IPS DF 4.7 (cell line): Measurements from ENCODE around the gene NKX1-1.

Experiments
- DNase-seq: peaks from one replicate; pipeline ENCODE4 v3.0.0-alpha.2; 2013; ENCODE audit warnings: low spot score; ENCODE audit errors: extremely low read depth

NKX1-1 gene

GRCh38 chr4:1361431-1361830 lies 44.8 kb downstream of the NKX1-1 start:
- no peak for DNase-seq

- DNase-seq: no peak
Measured at GRCh38 chr4:1360423-1361283, 45.6 kb downstream of the NKX1-1 start.

- no peak for DNase-seq
Measured at GRCh38 chr4:1359976-1360375, 46.3 kb downstream of the NKX1-1 start.

- DNase-seq: no peak
Measured at GRCh38 chr4:1359144-1359501, 47.1 kb downstream of the NKX1-1 start.

- no peak for DNase-seq
Measured at GRCh38 chr4:1358421-1359143, 47.7 kb downstream of the NKX1-1 start.

- no peak for DNase-seq
Measured at GRCh38 chr4:1357356-1358248, 48.6 kb downstream of the NKX1-1 start.

- no peak for DNase-seq
Measured at GRCh38 chr4:1356181-1356998, 49.9 kb downstream of the NKX1-1 start.

GRCh38 chr4:1355378-1355777 lies 50.9 kb downstream of the NKX1-1 start:
- no peak for DNase-seq

- DNase-seq: no peak
Measured at GRCh38 chr4:1354983-1355275, 51.3 kb downstream of the NKX1-1 start.

GRCh38 chr4:1354136-1354982 lies 51.9 kb downstream of the NKX1-1 start:
- no peak for DNase-seq

GRCh38 chr4:1353186-1354055 lies 52.8 kb downstream of the NKX1-1 start:
- no peak for DNase-seq
